HG02943 (cell line): ENCODE data around the gene HBP1.
"Not testable (repeated sequence)": the region's sequence is repeated elsewhere in the genome, so short reads cannot be mapped to it uniquely, and the experiment has no call there.

ENCODE experiments used
- ATAC-seq: cut with Tn5 transposase; IDR thresholded peaks from one replicate; pipeline ENCODE4 v1.9.1; 2021; ENCODE audit warnings: mild to moderate bottlenecking, low read depth, moderate library complexity; ENCODE audit not compliant: unreplicated experiment

Gene HBP1

GRCh38 chr7:107219563-107220244 is 50.9 kb downstream of the HBP1 start:
- no peak for ATAC-seq

GRCh38 chr7:107220356-107220755 is 51.6 kb downstream of the HBP1 start:
- no peak for ATAC-seq

GRCh38 chr7:107220806-107221205 is 52.0 kb downstream of the HBP1 start:
- not testable (repeated sequence) for ATAC-seq

GRCh38 chr7:107224374-107225223 is 55.8 kb downstream of the HBP1 start:
- no peak for ATAC-seq

GRCh38 chr7:107228291-107228690 is 59.5 kb downstream of the HBP1 start:
- no peak for ATAC-seq

- ATAC-seq: no peak
Measured at GRCh38 chr7:107230334-107230733, 61.5 kb downstream of the HBP1 start.

GRCh38 chr7:107232568-107233090 is 63.8 kb downstream of the HBP1 start:
- ATAC-seq: no peak

GRCh38 chr7:107233174-107233573 is 64.4 kb downstream of the HBP1 start:
- no peak for ATAC-seq

- ATAC-seq: no peak
Measured at GRCh38 chr7:107233981-107234380, 65.2 kb downstream of the HBP1 start.

GRCh38 chr7:107234436-107234835 is 65.6 kb downstream of the HBP1 start:
- ATAC-seq: no peak

GRCh38 chr7:107236862-107237261 is 68.1 kb downstream of the HBP1 start:
- ATAC-seq: no peak

- no peak for ATAC-seq
Measured at GRCh38 chr7:107237451-107237850, 68.6 kb downstream of the HBP1 start.

- ATAC-seq: no peak
Measured at GRCh38 chr7:107242267-107242666, 73.5 kb downstream of the HBP1 start.

GRCh38 chr7:107244613-107245012 is 75.8 kb downstream of the HBP1 start:
- ATAC-seq: no peak

- not testable (repeated sequence) for ATAC-seq
Measured at GRCh38 chr7:107246836-107247235, 78.0 kb downstream of the HBP1 start.

GRCh38 chr7:107248551-107249316 is 79.9 kb downstream of the HBP1 start:
- ATAC-seq: no peak

GRCh38 chr7:107251963-107252362 is 83.2 kb downstream of the HBP1 start:
- ATAC-seq: no peak
